Osteoblast (primary cell): ENCODE results near the gene XKR8. TPM values are rescaled to one million over a fixed set of nuclear protein-coding genes. Genes with fewer than 3 reads are reported as not detected.

ENCODE experiments used
- DNase-seq: peaks from one replicate; pipeline ENCODE4 v3.0.0; 2011; ENCODE audit warnings: low spot score, mixed read lengths; ENCODE audit not compliant: insufficient read length; ENCODE audit errors: missing footprints
- H2AFZ ChIP-seq: 2 replicates; pipeline ENCODE4 v1.6.0; 2011; ENCODE audit warnings: mild to moderate bottlenecking, low read length
- H3K27ac ChIP-seq: 2 replicates; pipeline ENCODE4 v1.5.1; 2011; ENCODE audit warnings: mild to moderate bottlenecking, low read depth, low read length, moderate library complexity
- H3K27me3 ChIP-seq: 2 replicates; pipeline ENCODE4 v1.6.0; 2012; ENCODE audit warnings: mild to moderate bottlenecking, control low read depth, inconsistent platforms, low read length, moderate library complexity; ENCODE audit not compliant: insufficient read depth
- H3K36me3 ChIP-seq: 2 replicates; pipeline ENCODE4 v1.5.1; 2011; ENCODE audit warnings: mild to moderate bottlenecking, low read length, control low read depth, moderate library complexity; ENCODE audit not compliant: insufficient read depth
- H3K4me1 ChIP-seq: 2 replicates; pipeline ENCODE4 v1.5.1; 2011; ENCODE audit warnings: mild to moderate bottlenecking, low read length, control low read depth, moderate library complexity; ENCODE audit not compliant: insufficient read depth
- H3K4me2 ChIP-seq: 2 replicates; pipeline ENCODE4 v1.6.0; 2011; ENCODE audit warnings: mild to moderate bottlenecking, low read length; ENCODE audit not compliant: insufficient read depth
- H3K4me3 ChIP-seq: fragments of 200-600 bp; sonication (generic); 3 replicates; pipeline ENCODE4 v1.5.1; 2012; ENCODE audit warnings: mild to moderate bottlenecking, low read length, inconsistent platforms; ENCODE audit not compliant: insufficient read depth
- H3K79me2 ChIP-seq: 2 replicates; pipeline ENCODE4 v1.6.0; 2012; ENCODE audit warnings: mild to moderate bottlenecking, low read length, control low read depth, inconsistent platforms; ENCODE audit not compliant: insufficient read depth
- H3K9me3 ChIP-seq: 2 replicates; pipeline ENCODE4 v1.5.1; 2011; ENCODE audit warnings: low read depth, low read length, control low read depth
- H4K20me1 ChIP-seq: 2 replicates; pipeline ENCODE4 v1.6.0; 2012; ENCODE audit warnings: mild to moderate bottlenecking, low read length, control low read depth; ENCODE audit not compliant: insufficient read depth
- total RNA-seq: library from RNA; depleted of rRNA; stranded (reverse); fragments of >200 nt; gene quantifications from 2 replicates; pipeline ENCODE4 v1.2.3, GENCODE V29; 2012
- TF ChIP-seq, protein P1 (sequence below): IDR thresholded peaks from 2 replicates; pipeline ENCODE4 v1.5.1; 2011; ENCODE audit warnings: mild to moderate bottlenecking, low read depth, low read length, moderate library complexity; ENCODE audit errors: extremely low read depth

Gene XKR8
- total RNA-seq, 1 donor = 9.4 TPM

DNA sequence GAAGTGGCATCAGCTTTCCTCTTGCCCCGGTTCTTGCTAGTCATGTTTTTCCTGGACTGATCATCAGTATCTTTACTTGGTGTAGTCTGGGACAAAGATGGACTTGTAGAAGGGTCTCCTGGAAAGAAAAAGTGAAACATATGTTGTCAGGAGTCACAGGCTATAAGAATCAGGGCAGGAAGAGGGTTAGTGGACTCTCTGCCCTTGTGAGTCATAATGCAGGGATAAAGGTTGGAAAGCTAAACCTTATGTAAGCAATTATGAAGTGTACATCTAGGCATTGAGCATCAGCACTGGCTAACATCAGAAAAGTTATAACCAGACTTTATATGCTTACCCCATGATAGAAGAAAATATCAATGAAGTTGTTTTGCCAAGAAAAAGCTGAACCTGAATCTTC lies 51.2 kb downstream of the XKR8 start:
- TF ChIP-seq, protein P1, sequence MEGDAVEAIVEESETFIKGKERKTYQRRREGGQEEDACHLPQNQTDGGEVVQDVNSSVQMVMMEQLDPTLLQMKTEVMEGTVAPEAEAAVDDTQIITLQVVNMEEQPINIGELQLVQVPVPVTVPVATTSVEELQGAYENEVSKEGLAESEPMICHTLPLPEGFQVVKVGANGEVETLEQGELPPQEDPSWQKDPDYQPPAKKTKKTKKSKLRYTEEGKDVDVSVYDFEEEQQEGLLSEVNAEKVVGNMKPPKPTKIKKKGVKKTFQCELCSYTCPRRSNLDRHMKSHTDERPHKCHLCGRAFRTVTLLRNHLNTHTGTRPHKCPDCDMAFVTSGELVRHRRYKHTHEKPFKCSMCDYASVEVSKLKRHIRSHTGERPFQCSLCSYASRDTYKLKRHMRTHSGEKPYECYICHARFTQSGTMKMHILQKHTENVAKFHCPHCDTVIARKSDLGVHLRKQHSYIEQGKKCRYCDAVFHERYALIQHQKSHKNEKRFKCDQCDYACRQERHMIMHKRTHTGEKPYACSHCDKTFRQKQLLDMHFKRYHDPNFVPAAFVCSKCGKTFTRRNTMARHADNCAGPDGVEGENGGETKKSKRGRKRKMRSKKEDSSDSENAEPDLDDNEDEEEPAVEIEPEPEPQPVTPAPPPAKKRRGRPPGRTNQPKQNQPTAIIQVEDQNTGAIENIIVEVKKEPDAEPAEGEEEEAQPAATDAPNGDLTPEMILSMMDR = no peak
- Histone ChIP-seq H3K4me1 (no peaks in the 10 kb centered on the region), H3K4me2 (no peak overlapping the region), H2AFZ (no peak overlapping the region), H3K9me3 (no peaks in the 10 kb centered on the region), H3K36me3 (peaks cover 31% of the 10 kb centered on the region), H3K27me3 (no peaks in the 10 kb centered on the region), H3K4me3 (no peak overlapping the region), H3K79me2 (no peaks in the 10 kb centered on the region), H4K20me1 (no peaks in the 10 kb centered on the region), H3K27ac (no peak overlapping the region)
- no peak for DNase-seq

Other genes starting within 250 kb of the XKR8 start
- 22.8 and 30.6 TPM in 2 replicates for gene FAM76A, start 234.0 kb upstream of the XKR8 start, total RNA-seq
- 61.6 and 67.0 TPM in 2 replicates for gene STX12, start 186.8 kb upstream of the XKR8 start, total RNA-seq
- gene PPP1R8, start 129.2 kb upstream of the XKR8 start, total RNA-seq = 29.7 and 34.2 TPM in 2 replicates
- 16.8 and 17.4 TPM in 2 replicates for gene THEMIS2, start 87.4 kb upstream of the XKR8 start, total RNA-seq
- 20.6 and 49.8 TPM in 2 replicates for gene RPA2, start 45.4 kb upstream of the XKR8 start, total RNA-seq
- under 0.01 TPM in 1 of 2 replicates, not detected in the other for gene SMPDL3B, start 25.0 kb upstream of the XKR8 start, total RNA-seq
- 10.9 and 13.3 TPM in 2 replicates for gene EYA3, start 128.6 kb downstream of the XKR8 start, total RNA-seq
- under 0.01 TPM in 2 replicates for gene PTAFR, start 216.7 kb downstream of the XKR8 start, total RNA-seq